Ishikawa (cell line): Measurements from ENCODE around the gene DGKQ.

Experiments used
- CEBPB ChIP-seq: IDR thresholded peaks from 2 replicates; pipeline ENCODE4 v1.6.1; 2012
- CREB1 ChIP-seq: IDR thresholded peaks from 2 replicates; pipeline ENCODE4 v1.6.1; 2012; ENCODE audit warnings: low read depth
- EGR1 ChIP-seq: IDR thresholded peaks from 2 replicates; pipeline ENCODE4 v1.6.1; 2012
- EP300 ChIP-seq: IDR thresholded peaks from 2 replicates; pipeline ENCODE4 v1.6.1; 2012; ENCODE audit warnings: borderline replicate concordance
- FOXM1 ChIP-seq: IDR thresholded peaks from 2 replicates; pipeline ENCODE4 v1.6.1; 2012; ENCODE audit warnings: low read depth, borderline replicate concordance
- MAX ChIP-seq: IDR thresholded peaks from 2 replicates; pipeline ENCODE4 v1.6.1; 2012
- NFIC ChIP-seq: IDR thresholded peaks from 2 replicates; pipeline ENCODE4 v1.6.1; 2012
- RAD21 ChIP-seq: IDR thresholded peaks from 2 replicates; pipeline ENCODE4 v1.6.1; 2012; ENCODE audit warnings: low read depth
- REST ChIP-seq: IDR thresholded peaks from 2 replicates; pipeline ENCODE4 v1.6.1; 2012; ENCODE audit warnings: low read depth, mild to moderate bottlenecking
- TAF1 ChIP-seq: IDR thresholded peaks from 2 replicates; pipeline ENCODE4 v1.6.1; 2012; ENCODE audit warnings: low read depth, mild to moderate bottlenecking
- TCF12 ChIP-seq: IDR thresholded peaks from 2 replicates; pipeline ENCODE4 v1.6.1; 2012; ENCODE audit warnings: low read depth
- TEAD4 ChIP-seq: IDR thresholded peaks from 2 replicates; pipeline ENCODE4 v1.6.1; 2012
- USF1 ChIP-seq: IDR thresholded peaks from 2 replicates; pipeline ENCODE4 v1.6.1; 2012
- YY1 ChIP-seq: IDR thresholded peaks from 2 replicates; pipeline ENCODE4 v1.6.1; 2012; ENCODE audit warnings: low read depth
- ZBTB7A ChIP-seq: IDR thresholded peaks from 2 replicates; pipeline ENCODE4 v1.6.1; 2012; ENCODE audit warnings: low read depth

The DGKQ gene

GRCh38 chr4:924107-925096, 49.0 kb downstream of the DGKQ start:
- TF ChIP-seq CEBPB: no peak
- TF ChIP-seq EP300: no peak
- TF ChIP-seq MAX: no peak
- no peak for TF ChIP-seq TAF1
- no peak for TF ChIP-seq TEAD4
- no peak for TF ChIP-seq NFIC
- no peak for TF ChIP-seq EGR1
- TF ChIP-seq FOXM1: no peak
- no peak for TF ChIP-seq USF1
- TF ChIP-seq RAD21: no peak
- TF ChIP-seq YY1: no peak
- TF ChIP-seq ZBTB7A: no peak
- TF ChIP-seq TCF12: no peak
- no peak for TF ChIP-seq REST
- no peak for TF ChIP-seq CREB1

GRCh38 chr4:921830-922331, 51.5 kb downstream of the DGKQ start:
- TF ChIP-seq MAX (no peak), FOXM1 (no peak), USF1 (no peak), CREB1 (no peak), YY1 (no peak), RAD21 (no peak), ZBTB7A (no peak), NFIC (no peak), TEAD4 (no peak), EP300 (no peak), TCF12 (no peak), REST (no peak), TAF1 (no peak), CEBPB (no peak), EGR1 (no peak)

- TF ChIP-seq TCF12 (no peak), MAX (no peak), CREB1 (no peak), YY1 (no peak), ZBTB7A (no peak), EP300 (no peak), TEAD4 (no peak), RAD21 (no peak), REST (no peak)
Observed at GRCh38 chr4:917992-918391, 55.4 kb downstream of the DGKQ start.

- TF ChIP-seq RAD21: no peak
- no peak for TF ChIP-seq REST
- TF ChIP-seq FOXM1: no peak
- TF ChIP-seq TAF1: no peak
- no peak for TF ChIP-seq USF1
- no peak for TF ChIP-seq ZBTB7A
- no peak for TF ChIP-seq MAX
Observed at GRCh38 chr4:917466-917865, 55.9 kb downstream of the DGKQ start.
